HG02798 (cell line): ENCODE measurements around the gene GSK3A.

Source experiments
- ATAC-seq: cut with Tn5 transposase; IDR thresholded peaks from one replicate; pipeline ENCODE4 v1.9.1; 2021; ENCODE audit warnings: mild to moderate bottlenecking; ENCODE audit not compliant: unreplicated experiment, poor library complexity

The GSK3A gene

GRCh38 chr19:42281146-42281826, 38.9 kb upstream of the GSK3A start:
- no peak for ATAC-seq

- ATAC-seq: no peak
Observed at GRCh38 chr19:42280815-42281145, 38.4 kb upstream of the GSK3A start.

- peak; percentile 28 for ATAC-seq
Observed at GRCh38 chr19:42279902-42280814, 37.8 kb upstream of the GSK3A start.

- no peak for ATAC-seq
Observed at GRCh38 chr19:42279155-42279901, 36.9 kb upstream of the GSK3A start.

GRCh38 chr19:42278452-42279154, 36.2 kb upstream of the GSK3A start:
- no peak for ATAC-seq

GRCh38 chr19:42277821-42278451, 35.5 kb upstream of the GSK3A start:
- no peak for ATAC-seq

- ATAC-seq: no peak
Observed at GRCh38 chr19:42276821-42277220, 34.4 kb upstream of the GSK3A start.

- ATAC-seq: no peak
Observed at GRCh38 chr19:42276284-42276683, 33.9 kb upstream of the GSK3A start.

GRCh38 chr19:42275517-42275916, 33.1 kb upstream of the GSK3A start:
- no peak for ATAC-seq

GRCh38 chr19:42275103-42275502, 32.7 kb upstream of the GSK3A start:
- ATAC-seq: no peak

- no peak for ATAC-seq
Observed at GRCh38 chr19:42274065-42274682, 31.8 kb upstream of the GSK3A start.

GRCh38 chr19:42273407-42274064, 31.1 kb upstream of the GSK3A start:
- ATAC-seq: no peak

- ATAC-seq: no peak
Observed at GRCh38 chr19:42272989-42273406, 30.6 kb upstream of the GSK3A start.

GRCh38 chr19:42272535-42272897, 30.1 kb upstream of the GSK3A start:
- ATAC-seq: no peak

GRCh38 chr19:42271861-42272534, 29.6 kb upstream of the GSK3A start:
- ATAC-seq: no peak

GRCh38 chr19:42271045-42271419, 28.6 kb upstream of the GSK3A start:
- no peak for ATAC-seq

GRCh38 chr19:42270346-42271044, 28.1 kb upstream of the GSK3A start:
- ATAC-seq: no peak
